Measurements from ENCODE around the gene CORO2B.
A peak's percentile ranks its signal among the peaks of the same experiment; 100 is the strongest.

The CORO2B gene

GRCh38 chr15:68612503-68612902, 33.7 kb downstream of the CORO2B start:
- DNase-seq: no peak

GRCh38 chr15:68612979-68613740, 34.4 kb downstream of the CORO2B start:
- no peak for DNase-seq

- no peak for DNase-seq
Observed at GRCh38 chr15:68614286-68615035, 35.7 kb downstream of the CORO2B start.

DNA sequence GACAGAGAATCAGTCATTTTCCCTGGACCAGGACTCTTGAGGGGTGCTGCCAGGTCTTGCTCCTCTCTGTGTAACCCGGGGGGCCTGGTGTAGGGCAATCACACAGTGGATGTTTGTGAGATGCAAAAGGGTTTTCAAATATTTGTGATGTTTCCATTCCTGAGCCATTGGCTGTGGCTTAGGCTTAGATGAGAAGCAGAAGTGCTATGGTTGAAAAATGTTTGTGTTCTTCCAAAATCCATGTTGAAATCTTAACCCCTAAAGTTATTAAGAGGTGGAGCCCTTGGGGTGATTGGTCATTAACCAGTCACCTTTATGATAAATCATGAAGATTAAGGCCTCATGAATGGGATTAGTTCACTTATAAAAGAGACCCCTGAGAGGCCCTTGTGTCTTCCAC, 36.5 kb downstream of the CORO2B start:
- DNase-seq: no peak

DNA sequence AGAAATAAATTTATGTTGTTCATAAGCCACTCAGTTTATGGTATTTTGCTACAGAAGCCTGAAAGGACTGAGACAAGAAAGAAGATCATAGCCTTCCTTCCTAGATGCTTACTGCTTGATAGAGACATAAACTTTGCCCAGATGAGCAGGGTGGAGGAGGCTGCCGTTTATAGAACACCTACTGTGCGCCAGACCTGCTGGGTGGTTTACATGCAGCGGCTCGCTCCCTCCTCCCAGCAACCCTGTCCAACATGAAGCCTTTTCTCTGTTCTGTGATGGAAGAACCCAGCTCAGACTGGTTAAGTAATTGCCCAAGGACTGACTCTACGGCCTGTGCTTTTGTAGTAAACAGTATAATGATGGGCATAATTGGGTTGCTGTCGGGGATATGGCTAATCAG, 37.0 kb downstream of the CORO2B start:
- DNase-seq: no peak

GRCh38 chr15:68616397-68616796, 37.6 kb downstream of the CORO2B start:
- DNase-seq: no peak

- peak in 1 of 2 experiments; percentile 33 for DNase-seq
Observed at GRCh38 chr15:68617001-68617400, 38.2 kb downstream of the CORO2B start.

DNA sequence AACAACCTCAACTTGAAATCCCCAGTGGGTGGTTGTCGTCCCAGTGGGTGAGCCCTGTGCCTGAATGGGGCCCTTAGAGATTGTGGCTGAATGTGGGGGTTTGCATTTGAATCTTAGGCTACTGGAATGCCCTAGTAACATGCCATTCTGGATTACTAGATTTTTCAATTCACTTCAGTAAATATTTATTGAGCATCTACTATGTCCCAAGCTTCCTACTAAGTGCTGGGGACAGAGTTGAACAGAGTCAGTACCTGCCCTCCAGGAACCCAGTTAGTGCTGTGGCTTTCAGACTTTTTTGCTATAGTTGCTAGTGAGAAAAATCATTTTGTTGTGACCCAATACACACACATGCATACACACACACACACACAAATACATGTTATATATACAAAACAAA, 39.0 kb downstream of the CORO2B start:
- DNase-seq: no peak

- no peak for DNase-seq
Observed at GRCh38 chr15:68618394-68618793, 39.6 kb downstream of the CORO2B start.

GRCh38 chr15:68618908-68619698, 40.3 kb downstream of the CORO2B start:
- DNase-seq: peak; percentile 54 to 73

DNA sequence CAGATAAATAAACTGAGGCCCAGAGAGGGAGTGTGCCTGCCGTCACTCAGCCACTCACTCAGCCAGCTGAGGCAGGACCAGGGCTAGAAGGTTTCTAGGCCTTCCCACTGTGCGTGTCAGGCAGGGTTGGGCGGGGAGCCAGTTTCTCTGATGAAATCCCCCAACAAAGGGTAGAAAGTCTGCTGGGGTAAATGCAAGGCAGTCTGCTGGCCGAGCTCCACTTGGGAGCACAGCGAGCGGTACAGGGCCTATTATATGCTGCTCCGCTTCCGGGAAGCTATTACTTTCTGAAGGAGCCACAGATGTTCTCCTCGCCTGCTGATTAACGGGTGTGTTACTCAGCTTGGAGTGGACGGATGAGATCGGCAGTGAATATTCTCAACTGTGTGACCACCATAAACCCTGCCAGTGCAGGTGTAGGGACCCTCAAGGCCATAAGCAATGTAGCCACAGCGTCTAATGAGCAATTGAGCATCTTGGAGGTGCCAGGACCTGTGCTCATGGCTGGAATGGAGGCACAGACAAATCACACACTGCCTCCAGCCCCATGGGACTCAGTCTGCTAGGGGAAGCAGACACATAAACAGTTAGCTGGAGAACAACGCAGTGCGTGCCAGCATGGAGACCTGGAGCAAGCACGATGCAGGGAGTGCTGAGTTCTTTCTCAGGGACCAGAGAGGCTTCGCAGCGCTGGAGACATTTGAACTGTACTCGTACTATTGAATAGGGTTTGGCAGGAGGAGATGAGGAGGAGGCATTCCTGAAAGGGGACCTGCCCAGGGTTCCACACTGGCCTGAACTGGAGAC, 42.1 kb downstream of the CORO2B start:
- no peak for DNase-seq

DNA sequence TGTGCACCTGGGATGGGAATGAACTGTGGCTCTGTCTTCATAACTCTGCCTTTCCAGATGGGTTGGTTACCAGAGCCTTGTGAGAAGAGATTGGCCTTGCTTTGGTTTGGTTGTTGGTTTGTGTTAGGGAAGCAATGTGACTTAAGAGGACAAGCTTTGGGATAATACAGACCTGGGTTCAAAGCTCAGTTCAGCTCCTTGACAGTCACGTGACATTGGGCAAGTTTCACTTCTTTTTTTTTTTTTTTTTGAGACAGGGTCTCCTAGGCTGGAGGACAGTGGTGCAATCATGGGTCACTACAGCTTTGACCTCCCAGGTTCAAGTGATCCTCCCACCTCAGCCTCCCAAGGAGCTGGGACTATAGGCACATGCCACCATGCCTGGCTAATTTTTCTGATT, 42.7 kb downstream of the CORO2B start:
- DNase-seq: no peak

GRCh38 chr15:68623301-68623892, 44.6 kb downstream of the CORO2B start:
- no peak for DNase-seq

GRCh38 chr15:68625853-68626252, 47.1 kb downstream of the CORO2B start:
- DNase-seq: no peak

GRCh38 chr15:68626283-68626682, 47.5 kb downstream of the CORO2B start:
- no peak for DNase-seq

DNA sequence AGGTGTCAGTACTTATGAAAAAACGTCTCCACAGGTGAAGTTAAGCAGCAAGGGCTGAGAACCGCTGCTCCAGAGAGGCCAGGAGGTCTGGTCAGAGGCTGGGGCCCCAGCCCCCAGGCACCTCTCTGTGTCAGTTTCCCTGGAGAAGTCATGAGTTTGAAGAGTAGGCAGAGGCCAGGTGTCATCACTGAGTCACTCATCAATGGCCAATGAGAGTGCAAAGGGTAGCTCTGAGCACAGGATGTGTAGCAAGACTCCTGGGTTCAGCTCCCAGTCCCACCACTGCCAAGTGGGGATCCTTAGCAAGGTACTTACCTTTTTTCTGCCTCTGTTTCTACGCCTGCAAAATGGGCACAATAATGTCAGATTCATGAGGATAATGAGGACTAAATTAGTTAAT, 47.9 kb downstream of the CORO2B start:
- DNase-seq: no peak

DNA sequence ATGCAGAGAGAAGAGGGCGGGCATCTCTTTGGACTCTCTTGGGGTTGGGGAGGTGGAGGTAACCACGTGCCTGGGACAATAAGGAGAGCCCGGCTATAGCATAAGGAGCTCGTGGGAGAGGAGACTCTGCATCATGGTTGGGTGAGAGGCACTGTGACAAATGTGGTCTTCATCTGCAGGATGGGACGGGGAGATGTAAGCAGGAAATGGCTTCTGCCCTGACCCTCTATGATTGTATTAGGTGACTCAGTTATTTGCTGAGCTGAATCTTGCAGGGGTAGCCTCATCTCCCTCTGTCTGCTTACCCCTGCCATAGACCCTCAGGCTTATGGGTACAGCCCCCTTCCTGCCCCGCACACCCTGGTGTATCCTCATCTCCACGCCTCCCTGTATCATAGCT, 48.7 kb downstream of the CORO2B start:
- DNase-seq: no peak

DNA sequence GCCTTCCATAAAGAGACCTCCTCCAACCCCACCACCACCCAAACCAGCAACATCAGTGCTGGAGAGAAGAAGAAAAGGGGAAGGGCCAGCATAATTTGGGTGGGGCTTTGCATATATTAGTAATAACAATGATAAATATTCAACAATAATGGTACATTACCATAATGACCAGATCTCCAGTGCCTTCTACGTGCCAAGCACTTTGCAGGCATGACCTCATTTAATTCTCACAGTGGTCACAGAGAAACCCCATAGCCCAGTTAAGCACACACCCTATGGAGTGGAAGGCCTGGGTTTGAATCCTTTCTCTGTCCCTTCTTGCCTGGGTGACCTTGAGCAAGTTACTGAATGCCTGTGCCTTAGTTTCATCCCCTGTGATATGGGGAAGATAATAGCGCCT, 49.2 kb downstream of the CORO2B start:
- DNase-seq: no peak

- DNase-seq: no peak
Observed at GRCh38 chr15:68629519-68630210, 50.9 kb downstream of the CORO2B start.

DNA sequence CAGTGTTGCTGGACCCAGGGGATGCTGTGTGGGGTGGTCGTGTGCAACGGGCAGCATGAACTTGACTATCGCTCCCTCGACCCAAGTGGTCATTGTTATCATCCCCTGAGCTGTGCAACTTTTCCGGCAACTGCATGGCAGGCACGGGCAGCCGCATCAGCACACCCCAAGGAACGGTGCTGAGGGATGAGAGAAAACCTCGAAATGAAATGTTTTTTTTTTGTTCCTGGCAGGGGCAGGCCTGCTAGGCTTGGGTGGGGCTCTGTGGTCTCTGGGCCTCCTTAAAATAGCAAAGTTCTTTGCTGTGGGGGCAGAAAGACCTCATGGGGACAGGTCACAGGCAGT, 51.4 kb downstream of the CORO2B start:
- DNase-seq: no peak

- DNase-seq: no peak
Observed at GRCh38 chr15:68630836-68631235, 52.0 kb downstream of the CORO2B start.

- DNase-seq: no peak
Observed at GRCh38 chr15:68631601-68632051, 52.8 kb downstream of the CORO2B start.

Measured in SW 1271 (cell line).